IMR-90 (cell line): ENCODE results near the gene RAPGEF5. TPM values are rescaled to one million over a fixed set of nuclear protein-coding genes. Genes with fewer than 3 reads are reported as not detected.

ENCODE experiments used
- ATAC-seq: fragments of 200-7000 bp; cut with Tn5 transposase; 2 replicates; pipeline ENCODE4 v1.9.1; 2020; ENCODE audit warnings: low read depth, mild to moderate bottlenecking, moderate library complexity
- BruUV-seq: library from RNA; stranded (reverse); fragments of 400-500 nt; replicated peaks from 2 replicates; lab custom pipeline; 2021; lab: Mats Ljungman, UMichigan
- CTCF ChIA-PET: fragments of 300-600 bp; formaldehyde crosslinking; extraction: SDS; loops from one replicate; lab custom pipeline; 2021; ENCODE audit warnings: antibody characterized with exemption; lab: Yijun Ruan, JAX
- POLR2A ChIA-PET: fragments of 300-600 bp; sonication (Branson Sonifier 250); formaldehyde crosslinking; loops from one replicate; lab custom pipeline; 2022; ENCODE audit warnings: antibody characterized with exemption; ENCODE audit not compliant: unreplicated experiment; lab: Charles Lee
- DNase-seq: peaks from one replicate; pipeline ENCODE4 v3.0.0; 2013
- H2AFZ ChIP-seq: replicated peaks from 2 replicates; pipeline ENCODE3; 2013; ENCODE audit warnings: low read length, mild to moderate bottlenecking; ENCODE audit not compliant: poor library complexity
- H2AK5ac ChIP-seq: 2 replicates; pipeline ENCODE4 v1.6.1; 2013; ENCODE audit warnings: low read depth, low read length, inconsistent platforms
- H2AK9ac ChIP-seq: replicated peaks from 2 replicates; pipeline ENCODE3; 2013; ENCODE audit warnings: mild to moderate bottlenecking, low read depth, low read length, moderate library complexity; ENCODE audit not compliant: poor library complexity
- H2BK120ac ChIP-seq: 2 replicates; pipeline ENCODE4 v1.6.1; 2013; ENCODE audit warnings: low read depth, low read length, inconsistent platforms
- H2BK15ac ChIP-seq: 3 replicates; pipeline ENCODE4 v1.6.1; 2013; ENCODE audit warnings: low read depth, low read length, inconsistent platforms
- H2BK20ac ChIP-seq: 2 replicates; pipeline ENCODE4 v1.6.1; 2013; ENCODE audit warnings: low read depth, mild to moderate bottlenecking, inconsistent platforms, low read length, moderate library complexity
- H2BK5ac ChIP-seq: 2 replicates; pipeline ENCODE4 v1.6.1; 2013; ENCODE audit warnings: mild to moderate bottlenecking, low read depth, low read length, inconsistent platforms; ENCODE audit not compliant: poor library complexity, severe bottlenecking
- H3K14ac ChIP-seq: replicated peaks from 2 replicates; pipeline ENCODE4 v1.6.1; 2013; ENCODE audit warnings: low read depth, low read length, inconsistent platforms
- H3K18ac ChIP-seq: 2 replicates; pipeline ENCODE4 v1.6.1; 2013; ENCODE audit warnings: low read depth, low read length, control low read depth
- H3K23ac ChIP-seq: 2 replicates; pipeline ENCODE4 v1.6.1; 2013; ENCODE audit warnings: low read depth, low read length, inconsistent platforms
- H3K27ac ChIP-seq: 2 replicates; pipeline ENCODE4 v1.5.1; 2013; ENCODE audit warnings: mild to moderate bottlenecking, control low read depth, low read length; ENCODE audit not compliant: insufficient read depth
- H3K27me3 ChIP-seq: 2 replicates; pipeline ENCODE4 v1.6.1; 2013; ENCODE audit warnings: low read length; ENCODE audit not compliant: control insufficient read depth, insufficient read depth
- H3K36me3 ChIP-seq: 2 replicates; pipeline ENCODE4 v1.6.1; 2013; ENCODE audit warnings: low read length, mixed read lengths; ENCODE audit not compliant: control insufficient read depth, insufficient read depth
- H3K4ac ChIP-seq: 2 replicates; pipeline ENCODE4 v1.6.1; 2013; ENCODE audit warnings: low read depth, low read length, inconsistent platforms
- H3K4me1 ChIP-seq: 2 replicates; pipeline ENCODE4 v1.6.1; 2013; ENCODE audit warnings: low read length, mixed read lengths; ENCODE audit not compliant: control insufficient read depth, insufficient read depth
- H3K4me2 ChIP-seq: 2 replicates; pipeline ENCODE4 v1.6.1; 2013; ENCODE audit warnings: low read depth, mild to moderate bottlenecking, control low read depth, low read length, moderate library complexity
- H3K4me3 ChIP-seq: 2 replicates; pipeline ENCODE4 v1.5.1; 2013; ENCODE audit warnings: low read depth, mild to moderate bottlenecking, control low read depth, low read length, moderate library complexity; ENCODE audit not compliant: insufficient read depth
- H3K56ac ChIP-seq: 2 replicates; pipeline ENCODE4 v1.6.1; 2013; ENCODE audit warnings: low read length, inconsistent platforms; ENCODE audit not compliant: insufficient read depth; ENCODE audit errors: extremely low read depth
- H3K79me1 ChIP-seq, 2 experiments: 2 replicates each; pipeline ENCODE4 v1.6.1; 2013; ENCODE audit warnings: low read length in 2 of 2, inconsistent platforms in 1 of 2, low read depth in 1 of 2
- H3K9ac ChIP-seq: 2 replicates; pipeline ENCODE4 v1.6.1; 2013; ENCODE audit warnings: low read depth, low read length, control low read depth
- H3K9me1 ChIP-seq: 2 replicates; pipeline ENCODE4 v1.6.1; 2013; ENCODE audit warnings: low read length, inconsistent platforms; ENCODE audit not compliant: insufficient read depth
- H3K9me3 ChIP-seq: 2 replicates; pipeline ENCODE4 v1.6.1; 2013; ENCODE audit warnings: low read length; ENCODE audit not compliant: control insufficient read depth, insufficient read depth
- H4K20me1 ChIP-seq: 2 replicates; pipeline ENCODE4 v1.6.1; 2013; ENCODE audit warnings: low read length, inconsistent platforms; ENCODE audit not compliant: insufficient read depth
- H4K5ac ChIP-seq: 2 replicates; pipeline ENCODE4 v1.6.1; 2013; ENCODE audit warnings: mild to moderate bottlenecking, low read depth, low read length, control low read depth
- H4K8ac ChIP-seq, 2 experiments: 2 replicates each; pipeline ENCODE4 v1.6.1; 2013; ENCODE audit warnings: low read depth in 2 of 2, low read length in 2 of 2, control low read depth in 1 of 2, inconsistent platforms in 1 of 2
- H4K91ac ChIP-seq: 2 replicates; pipeline ENCODE4 v1.6.1; 2013; ENCODE audit warnings: low read depth, low read length, inconsistent platforms; ENCODE audit not compliant: insufficient read depth
- BHLHE40 ChIP-seq: fragments of 150-350 bp; IDR thresholded peaks from 2 replicates; pipeline ENCODE4 v1.6.1; 2016; ENCODE audit warnings: mild to moderate bottlenecking, low read depth, low read length
- CEBPB ChIP-seq: IDR thresholded peaks from 2 replicates; pipeline ENCODE4 v1.6.1; 2012; ENCODE audit warnings: low read depth, low read length, improper control_type of control experiment
- CHD1 ChIP-seq: IDR thresholded peaks from 2 replicates; pipeline ENCODE4 v1.6.1; 2012; ENCODE audit warnings: low read depth, low read length, improper control_type of control experiment
- CTCF ChIP-seq: conservative IDR thresholded peaks from 2 replicates; pipeline ENCODE4 v1.5.1; 2012; ENCODE audit warnings: mild to moderate bottlenecking, low read depth, low read length, improper control_type of control experiment
- FOS ChIP-seq: fragments of 150-350 bp; IDR thresholded peaks from 2 replicates; pipeline ENCODE4 v1.6.1; 2016; ENCODE audit warnings: low read depth, low read length
- MAFK ChIP-seq: IDR thresholded peaks from 2 replicates; pipeline ENCODE4 v1.6.1; 2012; ENCODE audit warnings: low read depth, low read length, improper control_type of control experiment
- MAZ ChIP-seq: IDR thresholded peaks from 2 replicates; pipeline ENCODE4 v1.6.1; 2012; ENCODE audit warnings: low read depth, mild to moderate bottlenecking, low read length, improper control_type of control experiment, moderate library complexity, borderline replicate concordance
- MXI1 ChIP-seq: IDR thresholded peaks from 2 replicates; pipeline ENCODE4 v1.6.1; 2012; ENCODE audit warnings: low read depth, mild to moderate bottlenecking, low read length, moderate library complexity, borderline replicate concordance
- NFE2L2 ChIP-seq: fragments of 150-350 bp; IDR thresholded peaks from 2 replicates; pipeline ENCODE4 v1.6.1; 2016; ENCODE audit warnings: low read depth, mild to moderate bottlenecking, low read length
- POLR2A ChIP-seq: IDR thresholded peaks from 2 replicates; pipeline ENCODE4 v1.6.1; 2012; ENCODE audit warnings: mild to moderate bottlenecking, low read depth, low read length
- RAD21 ChIP-seq: IDR thresholded peaks from 2 replicates; pipeline ENCODE4 v1.6.1; 2012; ENCODE audit warnings: low read length, improper control_type of control experiment
- RCOR1 ChIP-seq: IDR thresholded peaks from 2 replicates; pipeline ENCODE4 v1.6.1; 2012; ENCODE audit warnings: mild to moderate bottlenecking, low read length, improper control_type of control experiment; ENCODE audit not compliant: insufficient replicate concordance
- RFX5 ChIP-seq: IDR thresholded peaks from 2 replicates; pipeline ENCODE4 v1.8.0; 2012; ENCODE audit warnings: low read depth, mild to moderate bottlenecking, low read length, moderate library complexity
- SMC3 ChIP-seq: fragments of 150-350 bp; IDR thresholded peaks from 2 replicates; pipeline ENCODE4 v1.6.1; 2016; ENCODE audit warnings: low read depth, mild to moderate bottlenecking, antibody characterized with exemption, low read length, moderate library complexity
- USF2 ChIP-seq: fragments of 150-350 bp; IDR thresholded peaks from 2 replicates; pipeline ENCODE4 v1.6.1; 2017; ENCODE audit warnings: mild to moderate bottlenecking, antibody characterized with exemption, low read length, low read depth
- WGBS, 2 experiments: methylation state at CpG; one replicate each; pipeline versions ENCODE4 v1.1.5 to v1.1.7; 2013; ENCODE audit warnings: missing lambda C conversion rate in 2 of 2; ENCODE audit not compliant: insufficient read length in 1 of 2; ENCODE audit errors: extremely low coverage in 2 of 2; 5-methylcytosine and 5-hydroxymethylcytosine counted together
- dilution Hi-C: fragments of 300-500 bp; cut with HindIII; formaldehyde crosslinking; loops from one replicate; pipeline ENCODE4 v1.14.3; 2018; ENCODE audit warnings: low sequenced_read_pairs; ENCODE audit not compliant: unreplicated experiment
- in situ Hi-C: fragments of 300-500 bp; cut with MboI; formaldehyde crosslinking; loops from 3 replicates; pipeline ENCODE4 v1.14.3; 2019; ENCODE audit warnings: low sequenced_read_pairs, inconsistent platforms, mixed read lengths
- intact Hi-C: fragments of 100-400 bp; cut with micrococcal nuclease; formaldehyde crosslinking; loops from 2 replicates; pipeline ENCODE4 v1.10.0; 2022
- polyA plus RNA-seq, 3 experiments: library from polyadenylated mRNA; depleted of rRNA; stranded (reverse); fragments of >200 nt; gene quantifications; 2 replicates each; pipeline ENCODE4 v1.2.3, GENCODE V29; 2012; ENCODE audit warnings: low replicate concordance in 1 of 3
- total RNA-seq: library from RNA; depleted of rRNA; stranded (reverse); fragments of >200 nt; gene quantifications from 2 replicates; pipeline ENCODE4 v1.2.3, GENCODE V29; 2012
- TF ChIP-seq, protein P1 (sequence below): fragments of 150-350 bp; IDR thresholded peaks from 2 replicates; pipeline ENCODE4 v1.6.1; 2016; ENCODE audit warnings: low read depth, mild to moderate bottlenecking, low read length, moderate library complexity, borderline replicate concordance

Gene RAPGEF5
- total and polyA plus RNA-seq, 2 of the 4 experiments (the other 2 are of a cell fraction) = 0.05 to 0.18 TPM

DNA sequence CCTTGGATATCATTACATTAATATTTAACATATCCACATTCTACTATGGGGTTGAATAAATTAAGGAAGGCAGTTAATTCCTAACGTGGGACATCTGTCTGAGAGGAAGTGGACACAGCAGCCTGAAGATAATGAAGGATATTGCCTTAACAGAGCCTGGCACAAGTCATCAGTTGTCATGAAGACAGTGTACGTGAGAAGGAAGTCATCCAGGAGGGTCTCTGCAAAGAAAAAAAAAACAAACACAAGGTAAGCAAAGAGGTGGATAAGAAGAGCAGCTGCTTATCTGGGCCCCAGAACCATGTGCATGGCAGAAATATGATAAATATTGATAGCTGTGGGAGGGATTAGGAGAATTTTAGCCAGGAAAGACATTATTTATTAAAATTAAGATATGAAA is 190.0 kb downstream of the RAPGEF5 start:
- Histone ChIP-seq H4K8ac (no peak overlapping the region), H2AK5ac (no peak overlapping the region), H2AFZ (no peak overlapping the region), H4K91ac (no peak overlapping the region), H2BK120ac (no peak overlapping the region), H3K79me1 (no peaks in the 10 kb centered on the region), H2BK15ac (no peak overlapping the region), H3K9me3 (no peaks in the 10 kb centered on the region), H2BK5ac (no peak overlapping the region), H3K14ac (no peak overlapping the region), H3K9ac (no peak overlapping the region), H2BK20ac (no peak overlapping the region), H3K4me3 (no peak overlapping the region), H3K27ac (no peak overlapping the region), H3K18ac (no peak overlapping the region), H3K9me1 (no peaks in the 10 kb centered on the region), H3K4ac (no peak overlapping the region), H3K23ac (no peak overlapping the region), H3K4me2 (no peak overlapping the region), H2AK9ac (no peak overlapping the region), H3K36me3 (no peaks in the 10 kb centered on the region), H4K5ac (no peak overlapping the region), H3K27me3 (no peaks in the 10 kb centered on the region), H3K56ac (no peak overlapping the region), H4K20me1 (no peaks in the 10 kb centered on the region), H3K4me1 (no peaks in the 10 kb centered on the region)
- intact Hi-C loops (no loop called here), dilution Hi-C loops (no loop called here), in situ Hi-C loops (no loop called here)
- no peak for ATAC-seq
- ChIA-PET POLR2A (no interaction called here), CTCF (interaction anchor here (0.6 kb wide), 2 partner anchors 739 to 1356 kb away, joined by 3 to 7 read pairs; partner anchors contain the start of gene SP4)
- DNase-seq = no peak
- WGBS, 2 experiments = 57% methylated on average over 1 of the region's 2 CpGs; no CpG with 5 or more reads in 1 of the 2 experiments
- BruUV-seq = no TSS peak
- TF ChIP-seq RAD21 (no peak), NFE2L2 (no peak), RCOR1 (no peak), POLR2A (no peak), BHLHE40 (no peak), SMC3 (no peak), USF2 (no peak), CTCF (no peak), MAFK (no peak), MAZ (no peak), CEBPB (no peak), CHD1 (no peak), RFX5 (no peak), FOS (no peak), MXI1 (no peak)
- TF ChIP-seq, protein P1, sequence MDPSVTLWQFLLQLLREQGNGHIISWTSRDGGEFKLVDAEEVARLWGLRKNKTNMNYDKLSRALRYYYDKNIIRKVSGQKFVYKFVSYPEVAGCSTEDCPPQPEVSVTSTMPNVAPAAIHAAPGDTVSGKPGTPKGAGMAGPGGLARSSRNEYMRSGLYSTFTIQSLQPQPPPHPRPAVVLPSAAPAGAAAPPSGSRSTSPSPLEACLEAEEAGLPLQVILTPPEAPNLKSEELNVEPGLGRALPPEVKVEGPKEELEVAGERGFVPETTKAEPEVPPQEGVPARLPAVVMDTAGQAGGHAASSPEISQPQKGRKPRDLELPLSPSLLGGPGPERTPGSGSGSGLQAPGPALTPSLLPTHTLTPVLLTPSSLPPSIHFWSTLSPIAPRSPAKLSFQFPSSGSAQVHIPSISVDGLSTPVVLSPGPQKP = no peak
